Pons (tissue), 1 donor: Measurements from ENCODE around the gene CA10.

Experiments used
- DNase-seq: peaks from one replicate; pipeline ENCODE4 v3.0.0-alpha.2; 2016; ENCODE audit warnings: low spot score

CA10 gene

DNA sequence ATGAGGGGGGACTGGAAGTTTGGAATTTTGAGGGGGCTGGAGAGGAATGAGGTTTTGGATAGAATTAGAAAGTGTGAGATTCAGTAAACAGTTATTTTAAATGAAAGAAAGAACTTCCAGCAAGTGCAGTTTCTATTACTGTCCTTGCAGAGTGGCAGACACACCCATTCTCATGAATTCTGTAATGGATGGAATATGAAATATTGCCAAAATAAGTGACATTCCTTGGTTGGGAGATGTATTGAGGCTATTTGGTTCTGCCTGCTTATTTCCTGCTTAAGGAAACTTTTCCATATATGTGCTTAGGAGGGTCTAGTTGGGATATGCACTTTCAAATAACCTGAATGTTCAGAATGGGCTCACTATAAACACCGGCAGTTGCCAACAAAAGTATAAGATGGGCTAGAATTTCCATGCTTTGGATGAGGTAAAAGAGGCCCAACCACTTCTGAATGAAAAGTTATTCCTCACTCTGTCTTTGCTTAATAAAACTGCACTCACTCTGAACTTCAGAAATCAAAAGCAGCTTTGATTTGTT lies 434.4 kb downstream of the CA10 start:
- no peak for DNase-seq

- no peak for DNase-seq
These were observed 435.5 kb downstream of the CA10 start for GRCh38 chr17:51722994-51723393.

DNA sequence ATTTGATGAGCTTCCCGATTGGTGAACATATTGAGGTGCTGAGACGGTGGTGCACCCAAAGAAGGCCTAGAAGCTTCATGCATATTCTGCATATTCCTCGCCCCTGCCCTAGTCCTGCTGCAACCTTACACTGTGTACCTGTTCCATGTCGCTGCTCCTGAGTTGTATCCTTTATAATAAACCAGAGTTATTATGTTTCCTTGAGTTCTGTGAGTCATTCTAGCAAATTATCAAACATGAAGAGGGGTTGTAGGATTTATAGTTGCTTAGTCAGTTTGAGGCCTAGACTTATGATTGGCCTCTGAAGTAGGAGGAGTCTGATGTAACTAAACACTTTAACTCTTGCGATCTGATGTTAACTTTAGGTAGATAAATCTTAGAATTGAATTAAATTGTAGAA lies 436.8 kb downstream of the CA10 start:
- DNase-seq, result no peak

- no peak for DNase-seq
These were observed 438.1 kb downstream of the CA10 start for GRCh38 chr17:51720439-51720838.

DNA sequence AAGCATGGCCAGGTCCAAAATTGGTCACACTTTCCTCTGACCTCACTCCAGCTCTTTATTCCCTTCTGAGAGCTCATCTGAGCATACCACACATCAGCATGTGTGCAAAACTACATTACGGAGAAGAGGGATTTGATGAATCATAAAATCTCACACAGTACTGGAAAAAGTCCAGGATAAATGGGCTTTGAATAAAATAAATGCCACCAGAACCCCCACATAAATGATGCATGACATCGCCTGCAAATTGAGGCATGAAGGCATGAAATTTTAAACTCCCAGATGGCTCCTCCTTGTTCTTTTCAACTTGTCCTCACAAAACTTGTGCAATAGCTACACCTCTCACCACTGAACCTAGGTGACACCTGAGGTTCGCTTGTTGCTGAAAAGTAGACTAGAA lies 439.5 kb downstream of the CA10 start:
- DNase-seq, result no peak

GRCh38 chr17:51711581-51711980 lies 446.9 kb downstream of the CA10 start:
- DNase-seq, result no peak

DNA sequence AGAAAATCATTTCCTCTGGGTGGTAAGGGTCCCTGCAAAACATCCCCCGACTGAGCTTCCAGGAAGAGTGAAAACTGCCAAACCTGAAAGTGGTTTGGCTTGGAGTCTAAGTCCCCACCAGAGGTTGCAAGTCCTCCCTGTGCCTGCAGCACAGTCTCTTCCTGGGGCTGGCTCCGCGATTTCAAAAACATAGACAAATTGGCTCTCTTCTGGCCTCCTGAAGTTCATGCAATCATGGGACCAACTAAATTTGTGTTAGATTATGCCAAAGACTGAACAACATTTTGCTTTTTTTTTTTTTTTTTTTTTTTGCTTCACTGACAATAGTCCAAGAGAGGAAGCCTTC lies 447.9 kb downstream of the CA10 start:
- no peak for DNase-seq

DNA sequence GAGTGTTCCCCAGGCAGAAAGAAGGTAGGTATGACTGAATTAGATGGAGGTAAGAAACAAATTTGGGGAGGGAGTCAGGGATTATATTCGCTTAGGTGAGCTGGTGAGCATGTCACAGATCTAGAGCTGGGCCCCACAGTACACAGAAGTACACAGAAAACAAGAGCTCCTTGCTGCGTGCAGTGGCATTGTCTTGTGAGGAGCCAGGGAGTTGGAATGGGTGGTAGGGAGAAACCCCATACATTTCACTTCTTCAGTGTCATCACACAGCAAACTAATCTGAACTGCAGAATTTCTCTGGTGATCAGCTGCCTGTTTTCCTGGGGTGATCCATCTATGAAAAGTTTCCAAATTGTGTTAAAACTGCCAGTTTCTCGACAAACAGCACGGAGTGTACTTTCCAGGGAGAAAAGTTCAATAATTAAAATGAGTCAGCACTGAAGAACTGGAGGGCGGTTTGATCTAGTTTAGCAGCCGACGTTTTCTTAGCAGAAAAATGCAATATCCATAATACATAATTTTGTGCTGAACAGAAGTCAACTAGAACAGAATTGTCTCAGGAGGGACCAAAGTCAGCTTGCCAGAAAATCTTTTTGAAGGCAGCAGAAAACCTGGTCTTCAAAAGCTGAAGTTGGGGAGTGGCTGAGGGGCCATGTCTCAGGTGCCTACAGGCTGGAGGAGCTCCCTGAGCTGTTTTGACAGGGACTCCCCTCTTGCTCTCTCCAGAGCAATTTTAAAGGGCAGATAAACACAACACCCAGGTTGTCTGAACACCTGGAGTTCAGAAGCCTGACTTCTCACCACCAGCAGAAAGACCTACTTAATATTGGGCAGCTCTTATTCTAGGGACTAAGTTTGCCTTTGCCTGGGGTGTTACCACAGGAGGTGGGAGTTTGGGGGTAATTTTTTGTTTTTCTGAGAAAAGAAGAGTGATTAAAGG lies 448.6 kb downstream of the CA10 start:
- DNase-seq, result no peak

GRCh38 chr17:51707216-51707615 lies 451.3 kb downstream of the CA10 start:
- no peak for DNase-seq

- DNase-seq, result no peak
These were observed 452.4 kb downstream of the CA10 start for GRCh38 chr17:51706093-51706492.

- peak; percentile 24 for DNase-seq
These were observed 454.9 kb downstream of the CA10 start for GRCh38 chr17:51703361-51704341.

DNA sequence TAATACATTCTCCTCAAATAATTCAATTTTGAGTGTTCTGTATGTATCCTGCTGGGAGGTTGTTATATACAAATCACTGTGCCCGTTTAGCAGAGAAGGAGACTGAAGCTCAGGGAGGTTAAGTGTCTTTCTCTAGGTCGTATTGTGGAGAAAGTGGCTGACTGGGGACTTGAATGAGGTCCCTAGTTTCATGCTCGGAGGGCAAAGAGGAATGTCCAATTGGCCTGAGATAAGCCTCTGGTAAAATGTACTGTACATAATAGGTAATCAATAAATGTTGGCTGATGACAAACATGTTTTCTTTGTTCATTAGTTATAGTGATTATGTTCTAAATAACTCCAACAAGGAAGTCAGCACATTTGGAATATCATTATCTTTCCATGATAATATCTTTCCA lies 455.6 kb downstream of the CA10 start:
- DNase-seq, result no peak

DNA sequence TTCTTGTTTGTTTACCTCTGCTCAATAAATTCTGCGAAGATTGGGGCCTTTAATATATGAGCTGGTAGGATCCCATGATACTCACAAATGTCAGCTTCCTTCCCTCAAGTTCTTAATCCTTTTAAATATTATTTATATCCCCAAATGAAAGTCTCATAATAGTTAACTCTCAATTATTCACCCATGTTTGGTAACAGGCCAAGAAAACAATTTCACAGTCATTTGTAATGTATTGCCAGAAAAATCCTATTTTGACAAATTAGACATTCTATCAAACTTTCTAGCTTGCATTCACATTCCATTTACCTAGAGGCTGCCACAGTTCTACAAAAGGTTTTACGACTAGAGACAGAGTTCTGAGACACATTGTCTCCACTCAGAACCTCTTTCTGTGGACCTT lies 457.0 kb downstream of the CA10 start:
- no peak for DNase-seq

GRCh38 chr17:51700011-51700760 lies 458.3 kb downstream of the CA10 start:
- DNase-seq, result no peak

GRCh38 chr17:51699303-51699702 lies 459.2 kb downstream of the CA10 start:
- DNase-seq, result no peak

DNA sequence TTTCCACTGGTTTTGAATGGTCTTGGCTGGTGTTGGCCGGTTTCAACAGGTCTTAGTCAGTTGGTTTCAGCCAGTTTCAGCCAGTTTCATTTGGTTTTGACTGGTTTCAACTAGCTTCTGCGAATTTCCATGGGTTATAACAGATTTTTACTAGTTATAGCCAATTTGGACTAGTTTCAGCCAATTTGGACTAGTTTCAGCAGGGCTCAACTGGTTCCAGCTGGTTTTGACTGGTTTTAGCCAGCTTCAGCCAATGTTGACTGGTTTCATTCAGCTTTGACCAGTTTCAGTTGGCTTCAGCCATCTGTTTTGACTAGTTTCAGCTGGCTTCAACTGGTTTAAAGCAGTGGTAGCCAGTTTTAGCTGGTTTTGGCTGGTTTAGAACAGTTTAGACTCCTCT lies 465.6 kb downstream of the CA10 start:
- no peak for DNase-seq

DNA sequence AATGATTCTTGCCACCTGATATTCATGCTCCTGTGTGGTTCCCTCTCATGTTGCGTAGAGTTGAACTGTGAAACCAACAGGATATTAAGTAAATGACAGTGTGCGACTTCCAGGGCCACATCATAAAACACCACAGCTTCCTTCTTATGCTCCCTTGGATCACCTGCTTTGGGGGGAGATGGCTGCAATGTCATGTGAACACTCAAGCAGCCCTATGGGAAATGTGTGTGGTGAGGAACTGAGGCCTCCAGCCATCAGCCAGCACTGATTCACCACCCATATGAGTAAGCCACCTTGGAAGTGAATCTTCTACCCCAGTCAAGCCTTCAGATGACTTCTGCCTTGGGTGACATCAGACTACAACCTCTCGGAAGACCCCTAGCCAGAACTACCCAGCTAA lies 470.6 kb downstream of the CA10 start:
- no peak for DNase-seq

DNA sequence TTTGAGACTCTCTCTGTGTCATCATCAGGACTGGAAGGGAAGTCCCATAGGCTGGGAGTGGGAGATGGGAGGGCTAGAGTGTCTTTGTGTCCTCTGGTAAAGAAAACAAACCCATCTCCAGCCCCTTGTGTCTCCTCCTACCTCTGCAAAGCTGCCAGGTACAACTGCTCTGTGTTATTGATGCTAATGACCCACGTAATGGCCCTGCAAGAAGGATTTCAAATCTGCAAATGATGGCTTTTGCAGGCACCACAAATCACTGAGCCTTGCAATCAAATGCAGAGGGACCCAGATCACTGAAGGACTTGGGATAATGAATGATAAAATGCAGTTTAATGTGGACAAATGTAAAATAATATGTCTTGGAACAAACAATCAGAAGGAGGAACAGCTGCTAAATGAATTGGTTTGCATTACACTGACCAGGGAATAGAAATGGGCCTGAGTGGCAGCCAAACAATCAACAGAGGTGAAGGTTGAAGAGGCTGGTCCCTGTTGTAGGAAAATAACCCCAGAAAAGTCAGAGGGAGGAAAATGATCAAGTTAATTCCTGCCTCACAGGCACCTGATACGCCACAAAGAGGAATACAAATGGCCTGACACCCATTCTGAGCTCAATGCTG lies 473.1 kb downstream of the CA10 start:
- DNase-seq, result no peak

DNA sequence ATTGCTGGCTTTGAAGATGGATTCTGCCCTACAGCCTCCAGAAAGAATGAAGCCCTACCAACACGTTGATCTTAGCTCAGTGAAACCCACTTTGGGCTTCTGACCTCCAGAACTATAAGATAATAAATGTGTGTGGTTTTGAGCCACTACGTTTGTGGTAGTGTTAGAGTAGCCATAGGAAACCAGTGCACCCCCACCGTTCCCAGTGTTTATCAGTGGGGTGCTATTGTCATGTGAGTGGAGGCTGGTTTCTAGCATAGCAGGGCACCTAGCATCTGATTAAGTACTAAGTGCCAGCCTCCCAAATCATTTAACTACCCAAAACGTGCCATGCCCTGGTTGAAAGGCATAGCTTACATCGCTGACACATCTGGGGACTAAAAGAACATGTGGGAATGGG lies 474.3 kb downstream of the CA10 start:
- DNase-seq, result no peak

GRCh38 chr17:51683291-51683690 lies 475.2 kb downstream of the CA10 start:
- DNase-seq, result no peak

GRCh38 chr17:51682115-51682514 lies 476.4 kb downstream of the CA10 start:
- DNase-seq, result no peak
